HT-29 (cell line): ENCODE data around the gene UBXN1. TPM values are rescaled to one million over a fixed set of nuclear protein-coding genes. Genes with fewer than 3 reads are reported as not detected.
"Not testable (repeated sequence)": the region's sequence is repeated elsewhere in the genome, so short reads cannot be mapped to it uniquely, and the experiment has no call there.

Experiments
- DNase-seq: peaks from one replicate; pipeline ENCODE4 v3.0.0-alpha.2; 2015; ENCODE audit warnings: low spot score
- total RNA-seq: library from RNA; depleted of rRNA; stranded (reverse); fragments of >200 nt; shearing (Covaris generic); gene quantifications from 2 replicates; pipeline ENCODE4 v1.2.3, GENCODE V29; 2014

UBXN1 gene
- total RNA-seq, 1 experiment from 2014 or later: 247 TPM

- peak; percentile 96 for DNase-seq
Observed at GRCh38 chr11:62671608-62672389, 7.1 kb downstream of the UBXN1 start, which contains the start of the genes LBHD1 and UQCC3. Gene LBHD1 (minus strand): TSS chr11:62672267. CDS start chr11:62670031, 2,236 bp downstream. Gene UQCC3 (plus strand): TSS chr11:62671673. CDS start chr11:62671746, 73 bp downstream.

GRCh38 chr11:62671236-62671607 is 7.7 kb downstream of the UBXN1 start:
- DNase-seq: no peak

- peak; percentile 69 for DNase-seq
Observed at GRCh38 chr11:62669420-62670161, 9.3 kb downstream of the UBXN1 start.

- no peak for DNase-seq
Observed at GRCh38 chr11:62667460-62667859, 11.4 kb downstream of the UBXN1 start.

GRCh38 chr11:62666259-62666926 is 12.5 kb downstream of the UBXN1 start:
- DNase-seq: no peak

- DNase-seq: peak; percentile 73
Observed at GRCh38 chr11:62665599-62666258, 13.1 kb downstream of the UBXN1 start.

- peak; percentile 95 for DNase-seq
Observed at GRCh38 chr11:62665075-62665598, 13.7 kb downstream of the UBXN1 start, which contains the start of the genes C11orf98 and CSKMT. Gene C11orf98 (minus strand): TSS chr11:62665210. CDS start chr11:62665169, 41 bp downstream. Gene CSKMT (plus strand): TSS chr11:62665312. CDS start chr11:62665880, 568 bp downstream.

- DNase-seq: peak; percentile 78
Observed at GRCh38 chr11:62664405-62665074, 14.3 kb downstream of the UBXN1 start.

GRCh38 chr11:62656796-62657429 is 22.0 kb downstream of the UBXN1 start:
- DNase-seq: no peak

GRCh38 chr11:62654297-62654696 is 24.6 kb downstream of the UBXN1 start:
- DNase-seq: no peak

- DNase-seq: peak; percentile 25
Observed at GRCh38 chr11:62652161-62653006, 26.5 kb downstream of the UBXN1 start.

- DNase-seq: not testable (repeated sequence)
Observed at GRCh38 chr11:62650283-62650682, 28.6 kb downstream of the UBXN1 start.

- DNase-seq: no peak
Observed at GRCh38 chr11:62649486-62649885, 29.4 kb downstream of the UBXN1 start.

- no peak for DNase-seq
Observed at GRCh38 chr11:62648967-62649364, 29.9 kb downstream of the UBXN1 start.

- DNase-seq: no peak
Observed at GRCh38 chr11:62648185-62648966, 30.5 kb downstream of the UBXN1 start.

GRCh38 chr11:62647609-62648005 is 31.3 kb downstream of the UBXN1 start:
- DNase-seq: no peak

- no peak for DNase-seq
Observed at GRCh38 chr11:62646825-62647608, 31.9 kb downstream of the UBXN1 start.
